Measurements from ENCODE around the gene MEGF6. TPM values are rescaled to one million over a fixed set of nuclear protein-coding genes. Genes with fewer than 3 reads are reported as not detected.

The MEGF6 gene
- total RNA-seq, 1 experiment from 2014 or later = 32.4 TPM

DNA sequence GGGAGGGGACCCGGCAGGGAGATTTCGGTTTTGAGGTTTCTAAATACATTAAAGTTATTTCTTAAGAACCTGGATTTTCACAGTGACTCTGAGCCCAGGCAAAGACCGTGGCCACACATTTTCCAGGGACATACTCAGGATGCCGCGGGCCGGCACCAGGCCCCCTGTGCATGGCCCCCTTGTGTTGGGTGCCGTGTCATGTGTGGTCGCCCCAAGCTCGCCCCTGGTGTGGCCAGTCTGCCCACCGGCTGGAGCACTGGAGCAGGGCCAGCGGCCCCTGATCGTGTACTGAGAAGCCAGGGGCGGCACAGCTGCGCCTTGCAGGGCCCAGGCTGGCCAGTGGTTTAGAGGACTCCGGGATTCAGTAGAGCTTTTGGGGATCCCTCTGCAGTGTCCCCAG, 130.3 kb downstream of the MEGF6 start:
- TF ChIP-seq, protein P1, sequence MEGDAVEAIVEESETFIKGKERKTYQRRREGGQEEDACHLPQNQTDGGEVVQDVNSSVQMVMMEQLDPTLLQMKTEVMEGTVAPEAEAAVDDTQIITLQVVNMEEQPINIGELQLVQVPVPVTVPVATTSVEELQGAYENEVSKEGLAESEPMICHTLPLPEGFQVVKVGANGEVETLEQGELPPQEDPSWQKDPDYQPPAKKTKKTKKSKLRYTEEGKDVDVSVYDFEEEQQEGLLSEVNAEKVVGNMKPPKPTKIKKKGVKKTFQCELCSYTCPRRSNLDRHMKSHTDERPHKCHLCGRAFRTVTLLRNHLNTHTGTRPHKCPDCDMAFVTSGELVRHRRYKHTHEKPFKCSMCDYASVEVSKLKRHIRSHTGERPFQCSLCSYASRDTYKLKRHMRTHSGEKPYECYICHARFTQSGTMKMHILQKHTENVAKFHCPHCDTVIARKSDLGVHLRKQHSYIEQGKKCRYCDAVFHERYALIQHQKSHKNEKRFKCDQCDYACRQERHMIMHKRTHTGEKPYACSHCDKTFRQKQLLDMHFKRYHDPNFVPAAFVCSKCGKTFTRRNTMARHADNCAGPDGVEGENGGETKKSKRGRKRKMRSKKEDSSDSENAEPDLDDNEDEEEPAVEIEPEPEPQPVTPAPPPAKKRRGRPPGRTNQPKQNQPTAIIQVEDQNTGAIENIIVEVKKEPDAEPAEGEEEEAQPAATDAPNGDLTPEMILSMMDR (IDR thresholded peaks at IDR 0.05; ENCODE audit: unreplicated experiment) = no peak
- intact Hi-C loops (cut with micrococcal nuclease; ENCODE audit: unreplicated experiment) = no loop called here
- Mint-ChIP-seq H3K27me3 (ENCODE audit: unreplicated experiment) (no peaks in the 10 kb centered on the region), H3K27ac (ENCODE audit: unreplicated experiment) (no peak overlapping the region), H3K4me3 (ENCODE audit: low read depth, unreplicated experiment) (no peak overlapping the region), H3K36me3 (ENCODE audit: insufficient read depth, unreplicated experiment) (peaks cover 53% of the 10 kb centered on the region), H3K9me3 (ENCODE audit: low read depth, unreplicated experiment) (no peaks in the 10 kb centered on the region), H3K4me1 (ENCODE audit: low read depth, unreplicated experiment) (peaks cover 9% of the 10 kb centered on the region)
- no peak for DNase-seq
- CTCF ChIA-PET = interaction anchor here (1.3 kb wide), 1 partner anchor 28 kb away, joined by 15 read pairs; no protein-coding TSS in a partner anchor
- BruUV-seq (replicated peaks) = no TSS peak

DNA sequence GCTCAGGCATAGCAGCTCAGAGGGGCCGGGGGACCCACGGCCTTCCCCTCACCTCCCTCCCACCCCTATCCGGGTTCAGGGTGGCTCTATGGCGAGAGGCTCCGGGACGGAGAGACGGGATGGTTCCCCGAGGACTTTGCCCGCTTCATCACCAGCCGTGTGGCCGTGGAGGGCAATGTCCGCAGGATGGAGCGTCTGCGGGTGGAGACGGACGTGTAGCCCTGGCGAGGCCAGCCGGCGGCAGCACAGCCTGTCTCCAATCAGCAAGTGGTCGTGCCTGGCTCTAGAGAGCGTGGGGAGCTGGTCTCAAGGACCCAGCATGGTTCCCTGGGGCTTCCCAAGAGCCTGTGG, 131.0 kb downstream of the MEGF6 start:
- CTCF ChIA-PET = no interaction called here
- no peak for DNase-seq
- H3K27ac Mint-ChIP-seq (ENCODE audit: unreplicated experiment) = no peak overlapping the region
- peaks cover 9% of the 10 kb centered on the region for H3K4me1 Mint-ChIP-seq (ENCODE audit: low read depth, unreplicated experiment)
- intact Hi-C loops (cut with micrococcal nuclease; ENCODE audit: unreplicated experiment) = no loop called here
- peaks cover 53% of the 10 kb centered on the region for H3K36me3 Mint-ChIP-seq (ENCODE audit: insufficient read depth, unreplicated experiment)
- H3K9me3 Mint-ChIP-seq (ENCODE audit: low read depth, unreplicated experiment) = no peaks in the 10 kb centered on the region
- H3K4me3 Mint-ChIP-seq (ENCODE audit: low read depth, unreplicated experiment) = no peak overlapping the region
- H3K27me3 Mint-ChIP-seq (ENCODE audit: unreplicated experiment) = no peaks in the 10 kb centered on the region
- BruUV-seq (replicated peaks) = no TSS peak
- TF ChIP-seq, protein P1 (IDR thresholded peaks at IDR 0.05; ENCODE audit: unreplicated experiment) = no peak

DNA sequence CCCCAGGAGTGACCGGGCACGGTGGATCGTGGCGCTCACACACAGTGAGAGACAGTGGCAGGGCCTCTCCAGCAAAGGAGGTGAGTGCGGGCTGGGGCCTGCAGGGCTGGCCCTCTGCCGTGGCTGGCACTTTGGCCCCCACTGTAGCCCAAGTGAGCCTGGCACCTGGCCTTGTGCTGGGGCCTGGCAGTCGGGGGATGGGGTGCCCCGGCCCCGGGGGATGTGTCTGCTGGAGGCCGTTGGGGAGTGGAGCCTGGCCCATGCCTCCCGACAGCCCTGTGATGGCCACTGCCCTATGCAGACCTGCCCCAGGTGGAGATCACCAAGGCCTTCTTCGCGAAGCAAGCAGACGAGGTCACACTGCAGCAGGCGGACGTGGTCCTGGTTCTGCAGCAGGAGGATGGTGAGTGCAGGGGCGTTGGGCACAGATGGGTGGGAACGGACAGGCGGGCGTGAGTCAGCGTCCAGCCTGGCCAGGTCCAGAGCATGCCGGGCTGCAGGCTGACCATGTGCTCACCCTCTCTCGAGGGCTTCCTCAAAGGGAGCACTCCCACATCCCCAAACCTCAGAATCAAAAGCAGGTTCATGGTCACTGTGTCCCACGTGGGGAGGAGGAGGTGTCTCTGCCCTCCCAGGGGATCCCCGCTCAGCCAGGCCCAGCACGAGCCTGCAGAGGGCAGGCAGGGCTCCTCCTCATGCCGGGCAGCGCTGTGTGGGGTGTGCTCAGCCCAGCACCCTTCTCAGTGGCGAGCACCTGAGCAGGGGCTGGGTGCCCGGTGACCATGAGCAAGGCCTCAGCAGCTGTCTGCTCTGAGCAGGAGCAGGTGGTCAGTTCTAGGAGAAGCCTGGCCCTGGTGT, 131.6 kb downstream of the MEGF6 start:
- CTCF ChIA-PET = no interaction called here
- BruUV-seq (replicated peaks) = no TSS peak
- H3K4me3 Mint-ChIP-seq (ENCODE audit: low read depth, unreplicated experiment) = no peak overlapping the region
- H3K27ac Mint-ChIP-seq (ENCODE audit: unreplicated experiment) = no peak overlapping the region
- intact Hi-C loops (cut with micrococcal nuclease; ENCODE audit: unreplicated experiment) = no loop called here
- peaks cover 9% of the 10 kb centered on the region for H3K4me1 Mint-ChIP-seq (ENCODE audit: low read depth, unreplicated experiment)
- H3K36me3 Mint-ChIP-seq (ENCODE audit: insufficient read depth, unreplicated experiment) = peaks cover 53% of the 10 kb centered on the region
- DNase-seq = no peak
- H3K9me3 Mint-ChIP-seq (ENCODE audit: low read depth, unreplicated experiment) = no peaks in the 10 kb centered on the region
- H3K27me3 Mint-ChIP-seq (ENCODE audit: unreplicated experiment) = no peaks in the 10 kb centered on the region
- TF ChIP-seq, protein P1 (IDR thresholded peaks at IDR 0.05; ENCODE audit: unreplicated experiment) = no peak

DNA sequence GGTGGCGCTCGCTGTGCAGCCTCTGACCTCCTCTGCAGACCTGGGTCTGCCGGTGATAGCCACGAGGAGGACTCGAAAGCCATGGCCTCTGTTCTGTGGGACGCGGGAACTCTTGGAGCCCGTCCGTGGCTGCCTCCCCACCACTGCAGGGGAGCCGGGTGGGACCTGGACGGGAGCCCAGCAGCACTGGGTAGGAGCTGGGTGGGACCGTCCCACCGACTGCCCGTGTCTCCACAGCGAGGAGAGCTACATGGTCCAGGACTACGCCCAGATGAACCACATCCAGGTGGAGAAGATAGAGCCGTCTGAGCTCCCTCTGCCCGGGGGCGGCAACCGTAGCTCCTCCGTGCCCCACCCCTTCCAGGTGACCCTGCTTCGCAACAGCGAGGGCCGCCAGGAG, 133.1 kb downstream of the MEGF6 start:
- CTCF ChIA-PET = interaction anchor here (0.6 kb wide), 1 partner anchor 77 kb away, joined by 3 read pairs; no protein-coding TSS in a partner anchor
- no peak overlapping the region for H3K27ac Mint-ChIP-seq (ENCODE audit: unreplicated experiment)
- no peaks in the 10 kb centered on the region for H3K9me3 Mint-ChIP-seq (ENCODE audit: low read depth, unreplicated experiment)
- no TSS peak for BruUV-seq (replicated peaks)
- TF ChIP-seq, protein P1 (IDR thresholded peaks at IDR 0.05; ENCODE audit: unreplicated experiment) = no peak
- H3K4me1 Mint-ChIP-seq (ENCODE audit: low read depth, unreplicated experiment) = no peaks in the 10 kb centered on the region
- H3K36me3 Mint-ChIP-seq (ENCODE audit: insufficient read depth, unreplicated experiment) = peaks cover 49% of the 10 kb centered on the region
- H3K4me3 Mint-ChIP-seq (ENCODE audit: low read depth, unreplicated experiment) = no peak overlapping the region
- no peaks in the 10 kb centered on the region for H3K27me3 Mint-ChIP-seq (ENCODE audit: unreplicated experiment)
- intact Hi-C loops (cut with micrococcal nuclease; ENCODE audit: unreplicated experiment) = no loop called here
- DNase-seq = no peak

Data from Calu3 (cell line).